ENCODE results near the gene NCKAP5.

The NCKAP5 gene

GRCh38 chr2:133574186-133574585, 5.9 kb upstream of the NCKAP5 start:
- no peak for DNase-seq (ENCODE audit: low spot score)

GRCh38 chr2:133573491-133574162, 5.4 kb upstream of the NCKAP5 start:
- no peak for DNase-seq (ENCODE audit: low spot score)

GRCh38 chr2:133571249-133571648, 3.0 kb upstream of the NCKAP5 start:
- no peak for DNase-seq (ENCODE audit: low spot score)

GRCh38 chr2:133570542-133570941, 2.3 kb upstream of the NCKAP5 start:
- no peak for DNase-seq (ENCODE audit: low spot score)

GRCh38 chr2:133569286-133569830, 1.1 kb upstream of the NCKAP5 start:
- DNase-seq (ENCODE audit: low spot score): no peak

GRCh38 chr2:133568598-133568997, 335 bp upstream of the NCKAP5 start:
- DNase-seq (ENCODE audit: low spot score): no peak

- no peak for DNase-seq (ENCODE audit: low spot score)
These were observed 5.7 kb downstream of the NCKAP5 start for GRCh38 chr2:133562558-133562957.

GRCh38 chr2:133561045-133561852, 7.0 kb downstream of the NCKAP5 start:
- DNase-seq (ENCODE audit: low spot score): peak; percentile 61

- no peak for DNase-seq (ENCODE audit: low spot score)
These were observed 10.6 kb downstream of the NCKAP5 start for GRCh38 chr2:133557614-133558013.

GRCh38 chr2:133553838-133554408, 14.3 kb downstream of the NCKAP5 start:
- DNase-seq (ENCODE audit: low spot score): no peak

GRCh38 chr2:133553251-133553650, 15.0 kb downstream of the NCKAP5 start:
- DNase-seq (ENCODE audit: low spot score): no peak

GRCh38 chr2:133552821-133553220, 15.4 kb downstream of the NCKAP5 start:
- DNase-seq (ENCODE audit: low spot score): no peak

- DNase-seq (ENCODE audit: low spot score): no peak
These were observed 26.5 kb downstream of the NCKAP5 start for GRCh38 chr2:133541797-133542196.

GRCh38 chr2:133541376-133541775, 26.9 kb downstream of the NCKAP5 start:
- DNase-seq (ENCODE audit: low spot score): no peak

- peak; percentile 20 for DNase-seq (ENCODE audit: low spot score)
These were observed 35.3 kb downstream of the NCKAP5 start for GRCh38 chr2:133532919-133533318.

- DNase-seq (ENCODE audit: low spot score): no peak
These were observed 36.9 kb downstream of the NCKAP5 start for GRCh38 chr2:133531382-133531781.

- no peak for DNase-seq (ENCODE audit: low spot score)
These were observed 37.6 kb downstream of the NCKAP5 start for GRCh38 chr2:133530645-133531044.

GRCh38 chr2:133526530-133527300, 41.5 kb downstream of the NCKAP5 start:
- no peak for DNase-seq (ENCODE audit: low spot score)

- no peak for DNase-seq (ENCODE audit: low spot score)
These were observed 42.4 kb downstream of the NCKAP5 start for GRCh38 chr2:133525613-133526529.

- DNase-seq (ENCODE audit: low spot score): no peak
These were observed 43.2 kb downstream of the NCKAP5 start for GRCh38 chr2:133525090-133525489.

- no peak for DNase-seq (ENCODE audit: low spot score)
These were observed 44.9 kb downstream of the NCKAP5 start for GRCh38 chr2:133523406-133523805.

All from SW480 (cell line).